ENCODE results near the gene SLC36A4.

GRCh38 chr11:93189462-93189861, 8.3 kb downstream of the SLC36A4 start:
- TF ChIP-seq POLR2A (IDR thresholded peaks at IDR 0.05) (no peak), CTCF (IDR thresholded peaks at IDR 0.05) (no peak)
